Psoas muscle (tissue), 8 donors: ENCODE results near the gene BUB1B. TPM values are rescaled to one million over a fixed set of nuclear protein-coding genes. Genes with fewer than 3 reads are reported as not detected.

Experiments
- ATAC-seq, 4 donors: fragments of 200-7000 bp; cut with Tn5 transposase; one replicate each; pipeline ENCODE4 v1.9.1; 2020; ENCODE audit warnings: moderate library complexity in 3 of 4, mild to moderate bottlenecking in 2 of 4
- DNase-seq, 2 donors: peaks; one replicate each; pipeline ENCODE4 v3.0.0-alpha.2; 2020
- H3K27ac ChIP-seq: fragments of 200-600 bp; one replicate; pipeline ENCODE4 v1.8.0; 2022
- H3K27me3 ChIP-seq, 3 donors: fragments of 200-600 bp in 1 of 3; one replicate each; pipeline versions ENCODE4 v1.6.1 to v1.8.0; 2013 to 2022; ENCODE audit warnings: low read length in 2 of 3, mild to moderate bottlenecking in 2 of 3, moderate library complexity in 1 of 3; ENCODE audit not compliant: insufficient read depth in 3 of 3
- H3K36me3 ChIP-seq, 2 donors: fragments of 200-600 bp in 1 of 2; one replicate each; pipeline versions ENCODE4 v1.6.1 to v1.8.0; 2013 to 2022; ENCODE audit warnings: low read depth in 1 of 2, mild to moderate bottlenecking in 1 of 2, moderate library complexity in 1 of 2; ENCODE audit not compliant: insufficient read depth in 1 of 2
- H3K4me1 ChIP-seq: fragments of 200-600 bp; one replicate; pipeline ENCODE4 v1.8.0; 2022
- H3K4me3 ChIP-seq: fragments of 200-600 bp; one replicate; pipeline ENCODE4 v1.8.0; 2022; ENCODE audit warnings: mild to moderate bottlenecking
- H3K9me3 ChIP-seq: fragments of 200-600 bp; one replicate; pipeline ENCODE4 v1.8.0; 2022
- WGBS, 3 donors: extraction: QIAGEN DNeasy Blood & Tissue Kit; methylation state at CpG; one replicate each; pipeline versions ENCODE4 v1.1.6 to v1.1.7; 2013; 5-methylcytosine and 5-hydroxymethylcytosine counted together
- intact Hi-C, 2 donors: fragments of 100-400 bp; cut with DNase I; formaldehyde crosslinking; loops; one replicate each; pipeline versions ENCODE4 v1.11.0 to v1.14.2; 2022
- polyA plus RNA-seq, 3 donors: library from polyadenylated mRNA; stranded (reverse); fragments of 200-250 nt; gene quantifications; one replicate each; pipeline ENCODE4 v1.2.3, GENCODE V29; 2013
- total RNA-seq, 4 donors: library from RNA; stranded (reverse); fragmentation: NEBNext Ultra II Directional in 2 of 4; extraction: Animal tissue kit (Norgen Biotek cat#: 25700) in 2 of 4; gene quantifications; one replicate each; pipeline versions ENCODE4 v1.2.1 to v1.2.4, GENCODE V29; 2021 to 2023
- TF ChIP-seq, protein P1 (sequence below): fragments of 200-600 bp; IDR thresholded peaks from one replicate; pipeline ENCODE4 v1.8.0; 2022; ENCODE audit warnings: antibody characterized with exemption
- donor health status: healthy with polysubstance abuse.
- donor health status: DM: no; HTN: no; CAD: no; lungs with moderate emphysema.
- donor health status: Bipolar disorder and iron deficiency.
- donor health status: healthy.
- donor health status: DM: yes; HTN: yes; CAD: no.
- donor health status: DM: no; HTN: no; CAD: no.
- donor health status: DM: no; HTN: no; CAD: no.
- donor health status: DM: yes; HTN: yes; CAD: no.

The BUB1B gene
- total and polyA plus RNA-seq, 7 donors, result 0.10 to 1.0 (median 0.56) TPM; not detected in 3

DNA sequence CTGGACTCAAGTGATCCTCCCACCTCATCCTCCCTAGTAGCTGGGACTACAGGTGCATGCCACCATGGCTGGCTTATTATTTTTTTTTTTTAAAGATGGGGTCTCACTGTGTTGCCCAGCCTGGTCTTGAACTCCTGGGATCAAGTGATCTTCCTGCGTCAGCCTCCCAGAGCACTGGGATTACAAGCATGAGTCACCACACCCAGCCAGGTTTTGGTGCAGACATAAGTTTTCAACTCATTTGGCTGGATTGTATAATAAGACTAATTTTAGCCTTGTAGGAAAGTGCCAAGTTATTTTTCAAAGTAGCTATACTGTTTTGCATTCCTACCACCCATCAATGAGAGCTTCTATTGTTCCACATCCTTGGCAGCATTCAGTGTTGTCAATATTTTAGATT lies 32.1 kb downstream of the BUB1B start:
- Histone ChIP-seq H3K9me3 (no peaks in the 10 kb centered on the region), H3K4me3 (no peak overlapping the region), H3K27ac (no peak overlapping the region), H3K36me3 (no peaks in the 10 kb centered on the region), H3K27me3 (peaks cover 0 to 2% (median 0%) of the 10 kb centered on the region in 3 donors), H3K4me1 (no peaks in the 10 kb centered on the region)
- no peak for DNase-seq
- no peak for ATAC-seq
- intact Hi-C loops, result no loop called here
- TF ChIP-seq, protein P1, sequence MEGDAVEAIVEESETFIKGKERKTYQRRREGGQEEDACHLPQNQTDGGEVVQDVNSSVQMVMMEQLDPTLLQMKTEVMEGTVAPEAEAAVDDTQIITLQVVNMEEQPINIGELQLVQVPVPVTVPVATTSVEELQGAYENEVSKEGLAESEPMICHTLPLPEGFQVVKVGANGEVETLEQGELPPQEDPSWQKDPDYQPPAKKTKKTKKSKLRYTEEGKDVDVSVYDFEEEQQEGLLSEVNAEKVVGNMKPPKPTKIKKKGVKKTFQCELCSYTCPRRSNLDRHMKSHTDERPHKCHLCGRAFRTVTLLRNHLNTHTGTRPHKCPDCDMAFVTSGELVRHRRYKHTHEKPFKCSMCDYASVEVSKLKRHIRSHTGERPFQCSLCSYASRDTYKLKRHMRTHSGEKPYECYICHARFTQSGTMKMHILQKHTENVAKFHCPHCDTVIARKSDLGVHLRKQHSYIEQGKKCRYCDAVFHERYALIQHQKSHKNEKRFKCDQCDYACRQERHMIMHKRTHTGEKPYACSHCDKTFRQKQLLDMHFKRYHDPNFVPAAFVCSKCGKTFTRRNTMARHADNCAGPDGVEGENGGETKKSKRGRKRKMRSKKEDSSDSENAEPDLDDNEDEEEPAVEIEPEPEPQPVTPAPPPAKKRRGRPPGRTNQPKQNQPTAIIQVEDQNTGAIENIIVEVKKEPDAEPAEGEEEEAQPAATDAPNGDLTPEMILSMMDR, result no peak
- 81 to 92% (median 88%) methylated on average over 1 of the region's 1 CpG for WGBS, 3 donors

GRCh38 chr15:40197434-40197833 lies 36.6 kb downstream of the BUB1B start:
- TF ChIP-seq, protein P1, result no peak
- Histone ChIP-seq H3K27ac (no peak overlapping the region), H3K27me3 (peaks cover 0 to 2% (median 0%) of the 10 kb centered on the region in 3 donors), H3K4me3 (no peak overlapping the region), H3K36me3 (no peaks in the 10 kb centered on the region), H3K4me1 (no peaks in the 10 kb centered on the region), H3K9me3 (no peaks in the 10 kb centered on the region)
- no peak for ATAC-seq
- intact Hi-C loops, result no loop called here
- DNase-seq, result no peak
- WGBS, 3 donors, result 92 to 100% (median 93%) methylated on average over 1 of the region's 1 CpG

GRCh38 chr15:40198355-40199085 lies 37.7 kb downstream of the BUB1B start:
- intact Hi-C loops, result no loop called here
- Histone ChIP-seq H3K27me3 (peaks cover 0 to 2% (median 0%) of the 10 kb centered on the region in 3 donors), H3K36me3 (no peaks in the 10 kb centered on the region), H3K4me1 (no peaks in the 10 kb centered on the region), H3K4me3 (no peak overlapping the region), H3K9me3 (no peaks in the 10 kb centered on the region), H3K27ac (no peak overlapping the region)
- TF ChIP-seq, protein P1, result no peak
- DNase-seq (no peak), ATAC-seq (no peak)
- WGBS, 3 donors, result 95 to 100% (median 100%) methylated on average over 1 of the region's 1 CpG

GRCh38 chr15:40204100-40204499 lies 43.2 kb downstream of the BUB1B start:
- Histone ChIP-seq H3K27me3 (no peaks in the 10 kb centered on the region), H3K4me3 (no peak overlapping the region), H3K9me3 (no peaks in the 10 kb centered on the region), H3K4me1 (no peaks in the 10 kb centered on the region), H3K36me3 (no peaks in the 10 kb centered on the region), H3K27ac (no peak overlapping the region)
- TF ChIP-seq, protein P1, result no peak
- ATAC-seq (no peak), DNase-seq (no peak)
- intact Hi-C loops, result no loop called here
- 92 to 97% (median 95%) methylated on average over 1 of the region's 1 CpG for WGBS, 3 donors
